ENCODE measurements around the gene DENND1A. TPM values are rescaled to one million over a fixed set of nuclear protein-coding genes. Genes with fewer than 3 reads are reported as not detected.

The DENND1A gene
- polyA plus RNA-seq, 2 of the 4 experiments (the other 2 are of a cell fraction) = 15.1 to 21.9 TPM

DNA sequence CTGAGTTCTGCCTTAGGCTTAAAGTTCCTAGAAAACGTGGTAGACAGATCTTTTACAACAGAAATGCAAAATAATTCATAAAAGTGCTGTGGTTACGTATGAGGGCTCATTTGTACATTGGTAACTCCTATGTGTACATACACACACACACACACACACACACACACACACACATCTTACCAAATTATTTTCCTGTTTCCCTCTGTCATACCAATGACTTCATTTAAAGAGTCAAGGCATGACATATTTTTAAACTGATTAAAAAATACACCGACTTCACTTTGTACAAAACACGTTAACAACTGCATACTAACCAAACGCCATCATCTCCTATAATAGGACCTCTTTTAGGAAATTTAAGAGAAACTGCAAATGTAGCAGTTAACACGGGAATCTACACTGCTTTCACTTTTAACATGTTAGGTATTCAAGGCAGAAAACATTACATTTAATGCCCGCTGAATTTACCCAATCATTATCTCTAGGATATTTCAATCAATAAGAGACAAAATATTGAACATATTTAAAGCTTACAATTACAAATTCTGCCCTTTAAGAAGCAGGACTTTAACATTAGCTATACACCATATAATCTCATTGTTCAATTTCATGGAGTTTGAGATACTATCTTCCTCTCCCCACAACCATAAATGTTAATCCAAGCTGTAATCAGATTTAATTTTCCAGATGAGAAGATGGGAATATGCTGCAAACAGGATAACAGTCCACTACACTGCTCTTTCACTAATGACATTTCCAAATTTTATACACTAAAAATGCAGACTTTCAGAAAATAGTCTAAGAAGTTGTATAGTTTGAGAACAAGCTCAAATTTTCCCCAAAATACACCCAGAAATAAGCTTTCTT lies 133.1 kb downstream of the DENND1A start:
- H3K4me1 ChIP-seq = peaks cover 7% of the 10 kb centered on the region; the same call in 1 of the 3 replicates
- WGBS (ENCODE audit: missing lambda C conversion rate) = 82% methylated on average over 7 of the region's 7 CpGs
- H3K9me3 ChIP-seq = no peaks in the 10 kb centered on the region
- H3K4me3 ChIP-seq = no peak overlapping the region
- ChIA-PET POLR2A (no interaction called here), CTCF (interaction anchor here (0.7 kb wide), 1 partner anchor 8 kb away, joined by 3 read pairs; no protein-coding TSS in a partner anchor)
- ATAC-seq = no peak
- DNase-seq (ENCODE audit: low read depth in 1 of 2, low spot score in 1 of 2) = no peak
- H3K4me2 ChIP-seq = peak overlapping the region; percentile 20; the same call in 2 of the 3 replicates
- FAIRE-seq = peak; percentile 88
- H3K27ac ChIP-seq = no peak overlapping the region
- no peak for TF ChIP-seq ESRRA (IDR thresholded peaks at IDR 0.05; ENCODE audit: borderline replicate concordance, low read length)
- TF ChIP-seq ZFP36 (IDR thresholded peaks at IDR 0.05; ENCODE audit: borderline replicate concordance, partially characterized antibody) = no peak
- no peak for TF ChIP-seq HMGXB4 (CRISPR knock-in tag; IDR thresholded peaks at IDR 0.05; ENCODE audit: borderline replicate concordance)
- TF ChIP-seq KDM5A (IDR thresholded peaks at IDR 0.05) = no peak
- TF ChIP-seq ZC3H11A (IDR thresholded peaks at IDR 0.05) = no peak
- TF ChIP-seq CHD4 (IDR thresholded peaks at IDR 0.05; ENCODE audit: borderline replicate concordance) = no peak
- no peak for TF ChIP-seq RNF2 (IDR thresholded peaks at IDR 0.05; ENCODE audit: borderline replicate concordance, low read depth)
- TF ChIP-seq CHD2 (IDR thresholded peaks at IDR 0.05; ENCODE audit: low read length, partially characterized antibody) = no peak
- no peak for TF ChIP-seq CEBPB (IDR thresholded peaks at IDR 0.05)
- TF ChIP-seq SMC3 (IDR thresholded peaks at IDR 0.05) = no peak
- TF ChIP-seq, protein P1, sequence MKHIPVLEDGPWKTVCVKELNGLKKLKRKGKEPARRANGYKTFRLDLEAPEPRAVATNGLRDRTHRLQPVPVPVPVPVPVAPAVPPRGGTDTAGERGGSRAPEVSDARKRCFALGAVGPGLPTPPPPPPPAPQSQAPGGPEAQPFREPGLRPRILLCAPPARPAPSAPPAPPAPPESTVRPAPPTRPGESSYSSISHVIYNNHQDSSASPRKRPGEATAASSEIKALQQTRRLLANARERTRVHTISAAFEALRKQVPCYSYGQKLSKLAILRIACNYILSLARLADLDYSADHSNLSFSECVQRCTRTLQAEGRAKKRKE (CRISPR knock-in tag; IDR thresholded peaks at IDR 0.05; ENCODE audit: low read depth) = no peak
- TF ChIP-seq ZSCAN20 (CRISPR knock-in tag; IDR thresholded peaks at IDR 0.05) = no peak
- TF ChIP-seq, protein P2, sequence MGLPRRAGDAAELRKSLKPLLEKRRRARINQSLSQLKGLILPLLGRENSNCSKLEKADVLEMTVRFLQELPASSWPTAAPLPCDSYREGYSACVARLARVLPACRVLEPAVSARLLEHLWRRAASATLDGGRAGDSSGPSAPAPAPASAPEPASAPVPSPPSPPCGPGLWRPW (IDR thresholded peaks at IDR 0.05) = no peak

DNA sequence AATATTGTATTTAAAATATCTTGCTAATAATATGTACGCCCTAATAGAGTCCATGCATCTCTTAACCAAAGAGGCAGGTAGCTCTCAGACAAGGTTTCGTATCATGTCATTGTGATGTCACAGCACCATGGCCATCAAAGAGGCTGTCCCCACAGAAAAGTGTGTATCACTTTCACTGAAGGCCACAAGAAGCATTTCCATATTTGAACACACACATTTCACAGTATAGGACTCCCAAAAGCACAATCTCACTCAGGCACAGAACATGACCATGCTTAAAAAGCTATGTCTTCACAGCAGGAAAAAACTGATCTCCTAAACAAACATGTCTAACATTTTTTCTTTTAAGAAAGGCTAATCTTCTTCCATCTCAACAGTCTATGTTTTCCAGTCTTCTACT lies 133.8 kb downstream of the DENND1A start:
- H3K4me2 ChIP-seq = no peak overlapping the region
- DNase-seq (ENCODE audit: low read depth in 1 of 2, low spot score in 1 of 2) (no peak), ATAC-seq (no peak), FAIRE-seq (no peak)
- H3K27ac ChIP-seq = no peak overlapping the region
- TF ChIP-seq SMC3 (IDR thresholded peaks at IDR 0.05) = no peak
- no peak for TF ChIP-seq RCOR1 (IDR thresholded peaks at IDR 0.05; ENCODE audit: low read depth, low read length)
- no peak for TF ChIP-seq FOSL2 (IDR thresholded peaks at IDR 0.05)
- TF ChIP-seq FOSL2 (CRISPR knock-in tag; IDR thresholded peaks at IDR 0.05) = no peak
- H3K4me1 ChIP-seq = peaks cover 7% of the 10 kb centered on the region; the same call in 1 of the 3 replicates
- no peak overlapping the region for H3K4me3 ChIP-seq
- H3K9me3 ChIP-seq = no peaks in the 10 kb centered on the region
- ChIA-PET CTCF (interaction anchor here (0.7 kb wide), 2 partner anchors 9 to 19 kb away, joined by 3 read pairs; no protein-coding TSS in a partner anchor), POLR2A (no interaction called here)
- 95% methylated on average over 2 of the region's 2 CpGs for WGBS (ENCODE audit: missing lambda C conversion rate)

DNA sequence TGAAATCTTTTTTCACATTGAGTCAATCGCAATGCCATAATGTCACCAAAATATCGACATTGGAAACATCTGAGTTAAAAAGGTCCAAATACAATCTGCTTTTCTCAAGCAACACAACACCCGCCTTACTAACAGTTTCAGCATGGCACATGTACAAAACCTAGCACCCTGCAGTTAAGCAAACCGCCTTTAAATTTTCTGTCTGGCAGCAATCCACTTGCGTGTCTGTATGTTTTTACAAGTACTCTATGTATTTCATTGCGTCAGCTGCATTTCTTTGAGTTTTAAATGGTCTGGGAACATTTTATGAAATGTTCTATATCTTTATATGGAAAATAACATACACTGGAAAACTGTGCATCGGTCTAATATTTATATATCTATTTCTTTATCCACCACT lies 134.6 kb downstream of the DENND1A start:
- no peak overlapping the region for H3K4me2 ChIP-seq
- DNase-seq (ENCODE audit: low read depth in 1 of 2, low spot score in 1 of 2) (no peak), ATAC-seq (no peak), FAIRE-seq (no peak)
- WGBS (ENCODE audit: missing lambda C conversion rate) = 96% methylated on average over 7 of the region's 7 CpGs
- TF ChIP-seq ESRRA (IDR thresholded peaks at IDR 0.05; ENCODE audit: borderline replicate concordance, low read length) (no peak), FOXS1 (CRISPR knock-in tag; IDR thresholded peaks at IDR 0.05) (no peak), HOXB5 (CRISPR knock-in tag; IDR thresholded peaks at IDR 0.05) (no peak), REST (IDR thresholded peaks at IDR 0.05) (no peak), JUNB (IDR thresholded peaks at IDR 0.05) (no peak)
- TF ChIP-seq, protein P3, sequence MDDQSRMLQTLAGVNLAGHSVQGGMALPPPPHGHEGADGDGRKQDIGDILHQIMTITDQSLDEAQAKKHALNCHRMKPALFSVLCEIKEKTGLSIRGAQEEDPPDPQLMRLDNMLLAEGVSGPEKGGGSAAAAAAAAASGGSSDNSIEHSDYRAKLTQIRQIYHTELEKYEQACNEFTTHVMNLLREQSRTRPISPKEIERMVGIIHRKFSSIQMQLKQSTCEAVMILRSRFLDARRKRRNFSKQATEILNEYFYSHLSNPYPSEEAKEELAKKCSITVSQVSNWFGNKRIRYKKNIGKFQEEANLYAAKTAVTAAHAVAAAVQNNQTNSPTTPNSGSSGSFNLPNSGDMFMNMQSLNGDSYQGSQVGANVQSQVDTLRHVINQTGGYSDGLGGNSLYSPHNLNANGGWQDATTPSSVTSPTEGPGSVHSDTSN (IDR thresholded peaks at IDR 0.05) = no peak
- no peak overlapping the region for H3K4me3 ChIP-seq
- H3K9me3 ChIP-seq = no peaks in the 10 kb centered on the region
- H3K27ac ChIP-seq = no peak overlapping the region
- ChIA-PET POLR2A (no interaction called here), CTCF (interaction anchor here (0.7 kb wide), 1 partner anchor 19 kb away, joined by 3 read pairs; no protein-coding TSS in a partner anchor)
- H3K4me1 ChIP-seq = peaks cover 7% of the 10 kb centered on the region; the same call in 1 of the 3 replicates
